Kidney capillary endothelial cell (primary cell): ENCODE data around the gene ARHGAP25.

Experiments used
- DNase-seq: peaks from one replicate; pipeline ENCODE4 v3.0.0-alpha.2; 2018; ENCODE audit warnings: low spot score

ARHGAP25 gene

GRCh38 chr2:68767031-68767961, 32.7 kb downstream of the ARHGAP25 start:
- no peak for DNase-seq

DNA sequence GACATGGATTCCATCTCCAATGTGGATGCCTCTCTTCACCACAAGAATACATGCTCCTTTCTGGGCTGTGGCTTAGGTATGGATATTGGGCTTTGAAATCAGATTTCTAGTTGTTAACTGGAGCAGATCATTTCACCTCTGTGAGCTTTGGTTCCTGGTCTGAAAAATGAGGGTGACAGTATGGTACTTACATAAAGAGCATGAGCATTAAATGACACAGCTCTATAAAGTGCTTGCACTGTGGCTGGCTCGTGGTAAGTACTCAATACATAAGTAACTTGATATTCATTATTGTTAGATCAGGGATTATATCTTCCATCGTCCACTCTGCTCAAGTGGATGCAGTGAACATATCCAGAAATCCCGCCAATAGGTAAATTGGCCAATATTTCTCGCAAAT, 33.4 kb downstream of the ARHGAP25 start:
- DNase-seq: no peak

GRCh38 chr2:68768461-68768860, 33.9 kb downstream of the ARHGAP25 start:
- no peak for DNase-seq

DNA sequence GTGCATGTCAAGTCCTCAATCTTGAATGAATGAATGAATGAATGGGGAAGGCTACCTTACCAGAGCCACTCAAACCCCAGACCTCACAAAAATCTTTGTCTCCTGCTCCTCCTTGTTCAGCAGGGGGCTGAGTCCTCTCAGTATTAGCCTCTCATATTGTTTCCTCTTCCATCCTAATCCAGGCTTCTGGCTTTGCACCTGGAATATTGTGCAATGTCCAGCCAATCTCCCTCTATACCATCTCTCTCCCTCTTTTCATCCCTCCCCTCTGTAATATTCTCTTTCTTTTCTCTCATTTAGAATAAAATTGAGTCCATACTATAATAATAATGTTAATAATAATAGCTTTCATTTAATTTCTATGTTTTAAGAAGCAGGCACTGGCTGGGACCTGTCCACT, 34.3 kb downstream of the ARHGAP25 start:
- DNase-seq: no peak

- no peak for DNase-seq
Observed at GRCh38 chr2:68769586-68770270, 35.1 kb downstream of the ARHGAP25 start.

GRCh38 chr2:68770271-68771111, 35.9 kb downstream of the ARHGAP25 start:
- no peak for DNase-seq

DNA sequence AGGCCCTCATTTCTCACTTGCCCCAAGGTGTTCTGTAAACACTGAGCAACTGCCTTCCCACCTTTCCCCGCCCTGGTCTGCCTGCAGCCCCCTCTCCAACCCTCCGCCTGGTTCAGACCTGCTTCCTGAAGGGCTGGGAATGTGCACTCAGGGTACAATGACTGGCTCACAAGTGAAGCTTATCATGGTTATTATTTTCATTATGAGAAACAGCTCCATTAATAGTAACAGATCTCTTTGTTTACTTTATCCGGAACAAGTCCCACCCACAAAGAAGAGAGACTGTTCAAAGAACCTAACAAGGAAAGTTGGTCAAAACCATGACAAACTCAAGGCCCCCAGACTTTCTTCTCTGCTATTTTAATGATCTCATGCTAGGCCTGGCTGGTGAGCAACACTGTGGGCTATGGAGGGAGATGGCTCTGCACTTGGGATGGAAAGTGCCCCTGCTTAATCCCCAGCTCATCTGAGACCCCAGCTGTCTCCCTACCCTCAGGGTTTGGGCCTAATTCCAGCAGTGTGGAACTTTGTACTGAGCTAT, 36.7 kb downstream of the ARHGAP25 start:
- no peak for DNase-seq

DNA sequence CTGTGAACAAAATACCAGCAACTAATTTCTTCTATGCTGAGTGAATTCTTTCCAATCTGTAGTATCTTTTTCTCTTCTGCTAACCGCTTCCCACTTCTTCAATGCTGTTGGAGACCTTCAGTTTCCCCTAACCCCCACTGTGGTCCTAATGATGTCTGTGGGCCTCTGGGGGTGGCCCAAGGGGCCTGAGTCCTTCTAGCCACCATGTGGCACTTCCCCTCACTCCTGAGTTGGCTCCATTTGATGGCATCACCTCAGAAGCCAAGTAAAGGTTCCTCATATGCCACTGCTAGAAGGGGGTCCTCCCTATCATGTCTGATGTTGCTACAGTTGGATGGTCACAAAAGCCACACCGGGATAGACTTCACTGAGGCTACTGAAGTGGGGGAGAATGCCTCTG, 37.5 kb downstream of the ARHGAP25 start:
- no peak for DNase-seq

- peak; percentile 95 for DNase-seq
Observed at GRCh38 chr2:68774569-68775271, 40.1 kb downstream of the ARHGAP25 start.

GRCh38 chr2:68775272-68775842, 40.7 kb downstream of the ARHGAP25 start:
- DNase-seq: peak; percentile 36

- no peak for DNase-seq
Observed at GRCh38 chr2:68776124-68776523, 41.5 kb downstream of the ARHGAP25 start.

DNA sequence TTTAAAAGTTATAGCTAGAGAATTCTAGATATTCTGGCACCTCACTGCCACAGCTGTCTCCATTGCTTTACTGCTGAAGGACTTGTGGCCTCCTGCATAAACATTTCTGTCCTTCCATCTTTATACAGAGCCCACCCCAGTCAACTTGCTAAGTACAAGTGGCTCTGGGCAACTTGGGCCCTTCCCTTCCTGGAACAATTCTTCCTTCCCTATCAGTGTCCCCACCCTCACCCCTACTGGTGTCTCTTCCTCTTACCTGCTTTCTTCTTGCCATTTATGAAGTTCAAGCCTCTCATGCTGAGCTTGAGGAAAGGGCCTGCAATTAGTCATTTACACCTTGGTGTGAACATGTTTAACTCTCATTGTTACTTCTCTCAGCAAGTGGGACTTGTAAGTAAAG, 45.0 kb downstream of the ARHGAP25 start:
- no peak for DNase-seq

DNA sequence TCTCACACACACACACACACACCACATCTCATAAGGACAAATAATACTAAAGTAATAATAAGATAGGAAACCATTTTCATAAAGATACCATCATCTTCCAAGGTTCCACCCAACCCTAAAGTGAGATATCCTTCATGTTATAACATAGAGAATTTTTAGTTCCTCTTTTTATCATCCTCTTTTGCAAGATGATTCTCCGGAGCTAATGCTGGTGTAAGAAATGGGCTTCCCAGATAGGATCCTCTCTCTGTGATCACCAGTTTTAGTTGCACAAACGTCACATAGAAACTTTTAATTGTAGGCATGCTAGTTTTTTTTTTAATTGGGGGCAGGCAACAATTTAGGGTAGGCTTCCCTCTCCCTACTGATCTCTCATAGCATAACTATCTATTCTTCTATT, 49.6 kb downstream of the ARHGAP25 start:
- DNase-seq: no peak

DNA sequence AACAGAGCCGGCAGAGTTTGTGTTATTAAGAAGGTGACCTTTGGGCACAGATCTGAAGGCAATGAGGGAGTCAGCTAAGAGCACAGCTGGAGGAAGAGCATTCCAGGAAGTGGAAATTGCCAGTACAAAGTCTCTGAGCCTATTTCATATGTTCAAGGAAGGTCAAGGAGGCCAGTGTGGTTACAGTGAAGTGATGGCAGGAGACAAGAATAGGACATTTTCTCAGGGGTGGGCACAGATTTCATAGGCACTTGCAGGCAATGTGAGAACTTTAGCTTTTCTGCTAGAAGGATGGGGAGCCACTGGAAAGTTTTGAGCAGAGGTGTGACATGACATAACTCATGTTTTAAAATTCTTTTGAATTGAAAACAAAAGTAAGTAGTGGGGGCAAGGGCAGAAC, 50.3 kb downstream of the ARHGAP25 start:
- no peak for DNase-seq

DNA sequence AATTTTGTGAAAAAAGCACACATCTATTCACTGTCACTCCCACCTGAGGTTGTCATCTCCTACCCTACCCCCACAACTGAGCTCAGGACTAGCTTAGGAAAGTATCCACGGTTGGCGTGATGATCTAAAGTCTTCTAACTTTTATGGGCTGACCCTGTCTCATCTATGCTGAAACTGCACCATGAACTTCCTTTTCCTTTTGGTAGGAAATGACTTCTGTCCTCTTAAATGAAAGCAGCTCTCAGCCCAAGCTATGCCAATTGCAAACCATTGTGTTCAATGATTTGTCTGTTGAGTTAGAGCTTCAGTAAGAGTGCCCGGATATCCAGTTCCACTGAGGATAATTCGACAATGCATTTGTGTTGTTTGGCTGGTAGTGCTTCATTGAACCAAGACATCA, 52.7 kb downstream of the ARHGAP25 start:
- DNase-seq: no peak

DNA sequence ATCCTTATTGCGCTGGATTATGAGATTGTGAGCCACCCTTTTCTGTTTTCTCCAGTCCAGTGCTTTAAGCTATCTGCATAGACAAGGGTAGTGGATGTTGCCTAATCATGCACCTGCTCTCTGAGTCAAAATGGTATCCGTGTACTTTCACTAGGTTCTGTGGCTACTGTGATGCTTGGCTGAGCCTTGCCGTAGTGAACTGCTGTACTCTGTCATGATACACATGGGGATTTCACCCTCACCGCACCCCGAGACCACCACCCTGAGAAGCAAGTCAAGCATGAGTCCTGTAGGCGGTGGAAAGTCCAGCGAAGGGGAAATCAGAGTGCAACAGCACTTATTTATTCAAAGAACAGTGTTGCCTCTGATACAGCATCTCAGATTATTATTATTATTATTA, 55.0 kb downstream of the ARHGAP25 start:
- no peak for DNase-seq

GRCh38 chr2:68790600-68790999, 56.0 kb downstream of the ARHGAP25 start:
- DNase-seq: no peak

- no peak for DNase-seq
Observed at GRCh38 chr2:68791914-68792313, 57.3 kb downstream of the ARHGAP25 start.

GRCh38 chr2:68792751-68793150, 58.1 kb downstream of the ARHGAP25 start:
- DNase-seq: no peak

- DNase-seq: peak; percentile 30
Observed at GRCh38 chr2:68796295-68796905, 61.8 kb downstream of the ARHGAP25 start.

DNA sequence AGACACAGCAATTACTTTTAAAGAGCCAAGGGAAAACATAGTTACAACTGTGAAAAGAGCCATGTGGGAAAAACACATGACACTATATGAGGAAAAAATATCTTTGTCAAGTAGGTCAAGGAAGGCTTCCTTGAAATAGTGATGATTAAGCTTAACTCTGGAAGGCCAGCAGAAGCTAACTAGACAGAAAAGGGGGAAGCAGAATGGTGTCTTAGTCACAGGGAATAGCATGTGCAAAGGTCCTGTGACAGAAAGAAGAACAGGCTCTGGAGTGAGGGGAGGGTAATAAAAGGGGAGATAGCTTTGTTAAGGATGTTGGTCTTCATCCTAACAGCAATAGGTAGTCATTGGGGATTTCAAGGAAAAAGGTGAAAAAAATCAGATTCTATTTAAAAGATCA, 64.0 kb downstream of the ARHGAP25 start:
- no peak for DNase-seq
